AG04449 (cell line): Measurements from ENCODE around the gene ZNF775.

Experiments
- CTCF ChIA-PET: fragments of 350-600 bp; formaldehyde crosslinking; extraction: SDS; loops from one replicate; lab custom pipeline; 2021; ENCODE audit warnings: antibody characterized with exemption; lab: Yijun Ruan, JAX
- POLR2A ChIA-PET: fragments of 400-600, 350-600 bp; formaldehyde crosslinking; extraction: SDS; loops from one replicate; lab custom pipeline; 2020; ENCODE audit warnings: antibody characterized with exemption, inconsistent platforms; lab: Yijun Ruan, JAX
- DNase-seq: peaks from one replicate; pipeline ENCODE4 v3.0.0-alpha.2; 2010; ENCODE audit warnings: low read depth, low spot score
- H3K4me3 ChIP-seq: 2 replicates; pipeline ENCODE4 v1.5.1; 2011; ENCODE audit warnings: low read depth, mild to moderate bottlenecking, control low read depth, low read length
- TF ChIP-seq, protein P1 (sequence below): IDR thresholded peaks from one replicate; pipeline ENCODE4 v1.5.1; 2011; ENCODE audit warnings: mild to moderate bottlenecking, moderate library complexity, low read length, control low read depth, inconsistent platforms; ENCODE audit not compliant: insufficient read depth; ENCODE audit errors: missing control alignments

ZNF775 gene

DNA sequence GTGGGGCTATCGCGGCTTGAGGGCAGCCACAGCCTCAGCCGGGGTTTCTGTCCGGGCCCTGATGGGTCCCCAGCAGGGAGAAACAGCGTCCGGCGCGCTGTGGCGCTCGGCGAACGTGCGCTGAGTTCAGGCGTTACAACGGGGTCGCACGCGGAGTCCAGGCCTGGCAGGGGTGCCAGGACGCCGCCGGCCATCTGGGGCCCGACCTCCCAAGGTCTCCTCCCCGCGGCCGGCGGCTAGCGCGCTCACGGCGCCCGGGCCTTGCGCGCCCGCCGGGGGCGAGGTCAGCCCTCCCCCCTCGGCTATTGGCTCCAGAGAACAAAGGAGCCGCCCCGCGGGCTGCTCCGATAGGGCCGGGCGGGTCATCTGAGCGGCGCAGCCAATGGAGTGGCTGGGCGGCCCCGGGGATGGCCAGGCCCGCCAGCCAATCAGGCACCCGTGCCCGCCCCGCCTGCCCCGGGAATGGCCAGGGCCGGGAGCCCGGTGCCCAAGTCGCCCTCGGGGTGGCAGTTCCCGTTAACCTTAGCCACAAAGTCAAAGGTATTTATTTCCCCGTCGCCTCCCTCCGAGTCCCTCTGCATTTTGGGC is at the start of gene ZNF775:
Gene ZNF775 (plus strand): TSS at position 478 of the 588 bp plus-strand sequence. CDS start 9,141 bp downstream, outside the sequence.
- ChIA-PET POLR2A (interaction anchor here (1.5 kb wide), 1 partner anchor 10 kb away, joined by 12 read pairs; the partner anchor contains the start of gene REPIN1), CTCF (interaction anchor here (1.0 to 1.7 kb wide), 3 partner anchors 10 to 25 kb away, joined by 3 to 15 read pairs (median 3); partner anchors contain the start of gene REPIN1)
- DNase-seq: peak; percentile 45
- TF ChIP-seq, protein P1, sequence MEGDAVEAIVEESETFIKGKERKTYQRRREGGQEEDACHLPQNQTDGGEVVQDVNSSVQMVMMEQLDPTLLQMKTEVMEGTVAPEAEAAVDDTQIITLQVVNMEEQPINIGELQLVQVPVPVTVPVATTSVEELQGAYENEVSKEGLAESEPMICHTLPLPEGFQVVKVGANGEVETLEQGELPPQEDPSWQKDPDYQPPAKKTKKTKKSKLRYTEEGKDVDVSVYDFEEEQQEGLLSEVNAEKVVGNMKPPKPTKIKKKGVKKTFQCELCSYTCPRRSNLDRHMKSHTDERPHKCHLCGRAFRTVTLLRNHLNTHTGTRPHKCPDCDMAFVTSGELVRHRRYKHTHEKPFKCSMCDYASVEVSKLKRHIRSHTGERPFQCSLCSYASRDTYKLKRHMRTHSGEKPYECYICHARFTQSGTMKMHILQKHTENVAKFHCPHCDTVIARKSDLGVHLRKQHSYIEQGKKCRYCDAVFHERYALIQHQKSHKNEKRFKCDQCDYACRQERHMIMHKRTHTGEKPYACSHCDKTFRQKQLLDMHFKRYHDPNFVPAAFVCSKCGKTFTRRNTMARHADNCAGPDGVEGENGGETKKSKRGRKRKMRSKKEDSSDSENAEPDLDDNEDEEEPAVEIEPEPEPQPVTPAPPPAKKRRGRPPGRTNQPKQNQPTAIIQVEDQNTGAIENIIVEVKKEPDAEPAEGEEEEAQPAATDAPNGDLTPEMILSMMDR: no peak
- peak within 1 kb of the TSS; percentile 81 for H3K4me3 ChIP-seq

DNA sequence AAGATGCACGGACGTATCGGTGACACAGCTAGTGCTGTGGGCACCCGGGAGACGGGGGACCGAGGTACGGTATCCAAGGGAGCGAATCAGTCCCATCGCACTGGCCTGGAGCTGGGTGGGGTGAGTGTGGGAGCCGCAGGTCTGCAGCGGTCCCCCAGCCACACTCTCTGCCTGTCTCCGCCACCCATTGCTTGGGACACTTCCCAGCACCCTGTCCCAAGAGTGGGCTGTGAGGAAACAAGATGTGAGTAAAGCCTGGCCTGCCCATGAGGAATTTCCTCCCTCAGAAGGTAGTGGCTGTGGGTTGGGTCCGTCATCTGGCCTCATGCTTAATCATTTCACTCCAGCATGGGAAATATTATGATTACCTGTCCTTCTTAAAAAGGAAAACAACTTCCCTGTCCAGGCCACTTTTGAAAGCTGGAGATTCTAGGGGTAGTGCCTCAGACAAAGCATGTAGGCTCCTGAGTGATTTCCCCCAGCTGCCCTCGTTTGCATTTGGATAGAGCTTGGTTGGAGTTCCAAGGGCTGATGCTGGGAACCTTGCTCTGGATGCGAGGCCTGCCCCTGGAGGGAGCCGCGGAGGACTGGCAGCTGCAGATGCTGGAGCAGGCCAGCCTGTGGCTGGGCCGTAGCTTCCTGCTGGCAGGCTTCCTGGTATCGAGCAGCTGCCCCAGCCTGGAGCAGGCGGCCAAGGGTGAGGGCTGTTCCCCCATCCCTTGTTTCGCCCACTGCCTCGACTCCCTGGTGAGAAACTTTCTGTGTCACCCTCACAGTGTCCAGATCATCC is 49.6 kb upstream of the ZNF775 start:
- CTCF ChIA-PET: no interaction called here
- POLR2A ChIA-PET: no interaction called here
- no peak for DNase-seq
- TF ChIP-seq, protein P1: no peak
- no peak overlapping the region for H3K4me3 ChIP-seq

DNA sequence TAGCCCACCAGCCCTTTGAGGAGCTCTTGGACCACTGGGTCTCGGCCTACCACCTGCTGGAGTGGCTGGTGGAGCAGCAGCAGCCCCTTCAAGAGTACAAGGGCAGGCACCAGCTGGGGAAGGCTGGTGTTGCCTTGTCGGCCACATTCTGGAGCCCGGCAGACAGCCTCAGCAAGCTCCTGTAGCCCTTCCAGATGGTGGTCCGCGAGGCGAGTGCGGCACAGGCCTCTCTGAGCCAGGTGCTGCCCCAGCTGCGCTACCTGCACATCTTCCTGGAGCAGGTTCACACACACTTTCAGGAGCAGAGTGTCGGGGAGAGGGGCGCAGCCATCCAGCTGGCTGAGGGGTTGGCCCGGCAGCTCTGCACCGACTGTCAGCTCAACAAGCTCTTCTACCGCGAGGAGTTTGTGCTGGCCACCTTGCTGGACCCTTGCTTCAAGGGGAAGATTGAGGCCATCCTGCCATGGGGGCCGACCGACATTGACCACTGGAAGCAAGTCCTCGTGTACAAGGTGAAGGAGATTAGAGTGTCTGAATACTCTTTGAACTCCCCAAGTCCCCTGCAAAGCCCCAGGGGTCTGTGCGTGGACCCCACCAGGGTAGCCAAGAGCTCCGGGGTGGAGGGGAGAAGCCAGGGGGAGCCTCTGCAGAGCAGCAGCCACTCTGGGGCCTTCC is 48.8 kb upstream of the ZNF775 start:
- TF ChIP-seq, protein P1: no peak
- no peak overlapping the region for H3K4me3 ChIP-seq
- CTCF ChIA-PET: no interaction called here
- POLR2A ChIA-PET: no interaction called here
- DNase-seq: no peak

DNA sequence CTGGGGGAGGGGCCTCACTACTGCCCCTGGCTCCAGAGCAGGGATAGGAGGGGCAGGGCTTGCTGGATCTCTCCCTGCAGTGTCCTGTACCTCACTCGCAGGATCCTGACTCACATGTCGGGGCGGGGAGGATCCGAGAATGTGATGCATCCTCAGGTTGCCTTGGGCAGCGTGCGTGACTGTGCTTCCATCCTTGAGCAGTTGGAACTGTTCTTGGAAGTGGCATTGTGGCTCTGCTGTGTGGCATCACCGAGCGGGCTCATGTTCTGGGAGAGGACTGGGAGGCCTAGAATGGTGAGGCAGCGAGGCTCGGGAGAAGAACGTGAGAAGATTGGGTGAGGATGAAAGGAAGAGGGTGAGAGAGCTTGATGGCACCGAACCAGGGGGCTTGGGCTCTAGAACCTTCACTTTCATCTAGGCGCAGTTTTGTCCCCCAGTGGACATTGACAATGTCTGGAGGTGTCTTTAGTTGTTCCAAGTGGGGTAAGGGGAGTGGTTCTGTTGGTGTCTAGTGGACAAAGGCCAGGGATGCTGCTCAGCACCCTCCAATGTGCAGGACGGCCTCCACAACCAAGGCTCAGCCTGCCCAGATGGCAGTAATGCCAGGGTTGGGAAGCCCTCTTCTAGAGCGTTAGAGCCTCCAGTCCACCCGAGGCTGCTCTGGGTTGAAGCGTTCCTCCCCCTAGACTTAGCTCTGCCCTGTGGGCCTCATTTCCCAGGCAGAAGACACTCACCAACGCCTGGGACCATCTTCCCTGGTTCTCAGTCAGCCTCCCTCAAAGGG is 46.1 kb upstream of the ZNF775 start:
- CTCF ChIA-PET: no interaction called here
- no peak for DNase-seq
- POLR2A ChIA-PET: no interaction called here
- TF ChIP-seq, protein P1: no peak
- no peak overlapping the region for H3K4me3 ChIP-seq

DNA sequence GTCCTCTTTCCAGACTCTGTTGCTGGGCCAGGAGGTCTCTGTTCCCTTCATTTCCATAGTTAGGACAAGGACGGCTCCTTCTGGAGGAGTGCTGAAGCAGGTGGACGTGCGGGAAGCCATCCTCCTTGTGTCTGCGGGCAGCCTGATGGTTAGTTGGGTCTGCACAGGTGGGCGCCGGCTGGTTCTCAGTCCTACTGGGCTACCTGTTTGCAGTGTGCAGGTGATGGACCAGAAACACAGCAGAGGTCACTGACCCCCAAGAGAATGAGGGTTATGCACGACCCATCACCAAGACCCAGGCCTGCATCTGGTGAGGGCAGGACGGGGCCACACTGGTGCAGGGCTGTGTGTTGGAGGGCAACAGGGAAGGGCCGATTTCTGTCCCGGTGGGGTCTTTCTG is 45.5 kb upstream of the ZNF775 start:
- ChIA-PET CTCF (no interaction called here), POLR2A (no interaction called here)
- TF ChIP-seq, protein P1: no peak
- no peak overlapping the region for H3K4me3 ChIP-seq
- DNase-seq: no peak

DNA sequence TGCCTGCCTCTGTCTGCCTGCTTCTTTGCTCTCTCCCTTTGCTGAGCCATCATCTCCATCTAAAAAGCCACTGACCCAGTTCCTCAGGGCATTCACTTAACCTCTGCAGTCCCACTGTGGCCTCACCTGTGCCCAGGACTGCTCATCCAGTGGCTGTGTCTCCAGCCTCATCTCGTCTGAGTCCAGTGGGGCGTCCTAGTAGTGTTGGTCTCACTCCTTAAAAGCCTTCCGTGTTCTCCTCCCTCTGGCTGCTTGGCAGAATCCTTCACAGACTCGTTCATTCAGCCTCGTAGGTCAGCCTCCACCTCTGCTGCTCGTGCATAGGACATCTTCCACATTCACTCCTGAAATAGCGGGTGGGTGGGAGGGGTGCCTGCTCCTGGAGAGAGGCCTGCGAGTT is 45.0 kb upstream of the ZNF775 start:
- POLR2A ChIA-PET: no interaction called here
- CTCF ChIA-PET: no interaction called here
- H3K4me3 ChIP-seq: no peak overlapping the region
- DNase-seq: no peak
- TF ChIP-seq, protein P1: no peak
